Measurements from ENCODE around the gene SACM1L.
"Not testable (repeated sequence)": the region's sequence is repeated elsewhere in the genome, so short reads cannot be mapped to it uniquely, and the experiment has no call there.

SACM1L gene

DNA sequence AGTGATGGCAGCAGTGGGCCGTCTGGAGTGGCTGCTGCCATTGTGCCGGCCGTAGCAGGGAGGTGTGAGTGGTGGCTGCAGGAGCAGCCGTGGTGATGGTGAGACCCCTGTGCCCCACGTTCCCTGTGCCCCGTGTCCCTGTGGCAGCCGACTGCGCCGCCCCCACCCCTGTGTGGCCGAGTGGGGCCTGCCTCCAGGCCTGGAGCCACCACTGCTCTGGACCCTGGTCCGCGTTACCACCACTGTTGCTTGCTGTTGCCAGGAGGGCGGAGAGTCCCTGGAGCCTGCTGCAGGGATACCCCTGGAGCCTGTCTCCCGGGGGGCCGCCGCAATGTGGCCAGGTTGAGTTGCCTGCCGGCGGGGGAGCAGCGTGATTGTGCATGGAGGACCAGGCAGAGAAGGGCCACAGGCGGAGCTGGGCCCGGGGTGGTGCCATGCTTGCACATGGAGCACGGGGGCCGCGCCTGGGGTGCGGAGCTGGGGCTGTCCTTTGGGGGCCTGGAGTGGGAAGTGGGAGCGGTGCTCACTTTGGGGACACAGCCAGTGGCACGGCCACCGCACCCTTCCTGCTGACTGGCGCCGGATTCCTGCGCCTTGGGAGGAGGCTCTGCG lies 57.1 kb downstream of the SACM1L start:
- no peak for DNase-seq

DNA sequence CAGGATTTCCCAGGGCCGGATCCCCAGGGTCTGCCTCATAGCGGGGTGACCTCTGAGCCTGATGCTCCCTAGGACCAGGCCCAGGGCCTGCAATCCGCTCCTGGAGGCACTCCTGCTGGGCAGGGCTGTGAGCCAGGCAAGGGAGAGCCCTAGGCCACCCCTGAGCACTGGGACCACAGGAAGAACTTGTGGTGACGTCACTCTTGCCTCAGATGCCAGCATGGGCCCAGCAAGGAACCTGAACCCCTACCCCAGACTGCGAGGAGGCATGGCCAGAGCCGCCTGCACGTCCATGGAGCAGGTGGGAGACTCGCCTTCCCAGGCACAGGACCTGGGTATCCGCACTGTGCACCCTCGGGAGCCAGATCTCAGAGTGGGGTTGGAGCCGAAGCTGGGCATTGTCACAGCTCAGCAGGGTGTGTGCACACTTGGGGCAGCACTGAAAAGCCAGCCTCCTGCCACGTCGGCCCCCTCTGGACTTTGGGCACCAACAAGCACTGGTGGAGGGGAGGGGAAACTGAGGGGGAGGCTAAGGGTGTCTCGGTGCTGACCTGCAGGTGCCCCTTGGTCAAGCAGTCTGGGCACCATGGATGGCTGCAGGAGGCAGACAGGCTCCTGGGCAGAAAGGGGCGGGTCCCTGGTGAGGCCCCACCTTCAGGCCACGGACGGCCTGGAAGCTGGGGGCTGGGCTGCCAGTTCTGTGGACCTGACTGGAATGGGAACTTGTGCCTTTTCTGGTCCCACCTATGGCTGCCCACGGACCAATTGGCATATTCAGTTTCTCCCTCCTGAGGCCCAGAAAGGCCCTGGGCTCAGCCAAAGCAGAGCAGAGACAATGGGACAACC lies 57.8 kb downstream of the SACM1L start:
- no peak for DNase-seq

DNA sequence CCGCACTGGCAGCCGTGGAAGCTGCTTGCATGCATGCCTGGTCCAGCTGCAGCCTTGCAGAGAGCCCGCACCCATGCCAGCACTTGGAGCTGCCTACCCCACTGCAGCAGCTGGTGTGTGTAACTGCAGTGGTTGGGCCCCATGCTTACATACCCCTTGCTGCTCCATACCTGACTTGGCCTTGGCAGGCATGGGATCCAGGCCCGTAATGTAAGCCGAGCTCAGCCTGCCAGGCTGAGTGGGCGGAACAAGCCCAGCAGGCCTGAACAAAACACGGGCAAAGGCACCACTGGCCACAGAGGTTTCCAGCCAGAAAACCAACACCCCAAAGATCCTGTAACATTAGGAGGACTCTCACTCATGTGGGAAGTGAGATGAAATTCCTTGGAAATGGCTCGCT lies 58.9 kb downstream of the SACM1L start:
- DNase-seq = no peak

DNA sequence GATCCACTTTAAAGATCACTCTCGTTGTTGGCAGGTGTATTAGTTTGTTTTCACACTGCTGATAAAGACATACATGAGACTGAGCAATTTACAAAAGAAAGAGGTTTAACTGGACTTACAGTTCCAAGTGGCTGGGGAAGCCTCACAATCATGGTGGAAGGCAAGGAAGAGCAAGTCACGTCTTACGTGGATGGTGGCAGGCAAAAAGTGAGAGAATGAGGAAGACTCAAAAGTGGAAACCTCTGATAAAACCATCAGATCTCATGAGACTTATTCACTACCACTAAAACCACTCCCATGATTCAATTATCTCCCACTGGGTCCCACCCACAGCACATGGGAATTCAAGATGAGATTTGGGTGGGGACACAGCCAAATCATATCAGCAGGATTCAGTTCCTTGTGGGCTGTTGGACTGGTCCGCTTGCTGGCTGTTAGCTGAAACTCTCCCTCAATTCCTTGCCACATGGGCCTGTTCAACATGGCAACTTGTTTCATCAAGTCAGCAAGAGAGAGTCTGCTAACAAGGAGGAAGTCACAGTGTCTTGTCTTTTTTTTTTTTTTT lies 59.9 kb downstream of the SACM1L start:
- not testable (repeated sequence) for DNase-seq

DNA sequence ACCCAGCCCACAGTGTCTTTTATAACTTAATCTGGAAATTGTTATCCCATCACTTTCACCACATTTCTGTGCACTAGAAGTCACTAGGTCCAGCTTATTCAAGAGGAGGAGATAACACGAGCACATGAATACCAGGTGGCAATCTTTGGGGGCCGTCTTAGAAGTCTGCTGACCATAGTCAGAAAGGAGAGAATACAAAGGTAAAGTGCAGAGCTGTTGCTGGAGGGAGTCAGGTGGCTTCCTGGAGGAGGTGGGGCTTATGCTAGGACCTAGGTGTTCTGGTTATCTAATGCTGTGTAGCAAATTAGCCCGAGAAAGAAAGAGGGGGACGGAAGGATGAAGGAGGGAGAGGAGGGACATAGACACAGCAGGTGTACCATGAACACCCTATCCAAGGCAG lies 60.7 kb downstream of the SACM1L start:
- no peak for DNase-seq

DNA sequence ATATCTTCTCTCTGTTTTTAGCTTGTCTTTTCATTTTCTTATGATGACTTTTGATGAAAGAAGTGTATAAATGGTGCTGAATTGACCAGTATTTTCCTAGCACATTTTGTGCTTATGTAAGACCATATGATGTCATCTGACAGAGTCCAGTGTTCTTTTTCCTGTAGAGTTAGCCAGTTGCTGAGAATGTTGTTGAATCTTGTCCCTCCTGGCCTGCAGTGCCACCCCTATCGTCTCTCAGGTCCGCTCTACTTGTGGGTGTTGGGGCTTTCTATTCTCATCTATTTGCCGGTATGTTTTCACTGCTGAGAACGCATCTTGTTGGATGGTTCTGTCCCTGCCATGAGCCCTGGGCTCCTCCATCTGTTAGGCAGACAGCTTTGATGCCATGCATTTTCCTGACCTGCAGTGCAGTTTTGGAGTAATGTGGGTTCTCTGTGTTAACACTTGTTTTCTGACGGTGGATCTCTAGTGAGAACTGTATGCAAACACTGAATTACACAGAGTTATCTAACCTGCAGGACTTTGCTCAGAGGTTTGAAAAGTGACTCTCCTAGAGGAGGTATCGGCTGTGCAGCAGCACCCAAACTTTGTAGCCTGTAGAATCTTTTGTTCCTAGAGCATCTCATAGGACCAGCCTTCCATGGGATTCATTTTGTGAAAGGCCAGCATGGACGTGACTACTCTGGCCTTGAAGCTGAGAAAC lies 62.5 kb downstream of the SACM1L start:
- no peak for DNase-seq

DNA sequence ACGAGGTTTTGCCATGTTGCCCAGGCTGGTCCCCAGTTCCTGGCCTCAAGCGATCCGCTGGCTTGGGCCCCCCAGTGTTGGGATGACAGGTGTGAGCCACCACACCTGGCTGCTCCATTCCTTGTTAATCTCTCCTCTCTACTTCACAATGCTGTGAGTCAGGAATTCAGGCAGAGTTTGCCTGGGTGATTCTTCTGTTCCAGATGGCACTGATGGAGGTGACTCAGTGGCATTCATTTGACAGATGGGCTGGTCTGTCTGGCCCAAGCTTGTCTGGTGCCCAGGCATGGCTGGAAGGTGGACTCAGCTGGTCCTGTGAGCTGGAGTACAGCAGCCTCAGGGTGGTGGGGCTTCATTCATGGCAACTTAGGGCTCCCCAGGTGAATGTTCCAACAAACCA lies 63.9 kb downstream of the SACM1L start:
- DNase-seq = no peak

DNA sequence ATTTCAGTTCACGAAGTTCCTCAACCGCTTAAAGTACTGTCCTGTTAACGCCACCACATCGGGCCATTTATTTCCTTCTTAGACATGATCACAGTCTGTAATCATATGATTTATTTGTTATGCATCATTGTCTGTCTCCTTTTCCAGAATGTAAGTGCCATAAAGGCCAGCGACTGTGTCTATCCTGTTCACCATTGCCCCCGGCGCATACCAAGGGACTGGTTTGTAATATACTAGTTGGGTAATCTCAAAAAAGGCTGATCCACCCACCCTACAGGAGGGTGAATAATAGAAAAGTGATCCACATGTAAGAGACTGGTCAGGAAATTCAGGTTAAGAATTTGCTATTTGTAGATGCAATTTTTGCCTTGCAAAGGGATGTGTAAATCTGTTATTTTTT lies 65.3 kb downstream of the SACM1L start:
- no peak for DNase-seq

DNA sequence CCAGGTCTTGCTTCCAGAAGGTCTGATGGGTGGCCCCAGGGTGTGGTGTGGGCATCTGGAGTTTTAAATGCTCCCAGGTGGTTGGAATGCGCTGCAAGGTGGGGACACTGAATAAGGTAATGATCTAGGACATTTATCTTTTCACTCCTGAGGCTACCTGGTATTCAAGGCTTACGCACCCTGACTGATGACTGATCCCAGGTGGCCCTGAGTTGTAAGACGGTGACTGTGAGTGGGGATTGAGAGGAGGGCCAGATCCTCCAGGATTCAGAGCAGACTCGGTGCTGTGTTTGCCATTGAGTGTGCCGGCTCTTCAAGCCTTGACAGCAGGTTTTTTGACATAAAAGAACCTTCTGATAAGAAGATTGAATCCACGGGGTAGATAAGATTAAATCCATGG lies 66.9 kb downstream of the SACM1L start:
- no peak for DNase-seq

DNA sequence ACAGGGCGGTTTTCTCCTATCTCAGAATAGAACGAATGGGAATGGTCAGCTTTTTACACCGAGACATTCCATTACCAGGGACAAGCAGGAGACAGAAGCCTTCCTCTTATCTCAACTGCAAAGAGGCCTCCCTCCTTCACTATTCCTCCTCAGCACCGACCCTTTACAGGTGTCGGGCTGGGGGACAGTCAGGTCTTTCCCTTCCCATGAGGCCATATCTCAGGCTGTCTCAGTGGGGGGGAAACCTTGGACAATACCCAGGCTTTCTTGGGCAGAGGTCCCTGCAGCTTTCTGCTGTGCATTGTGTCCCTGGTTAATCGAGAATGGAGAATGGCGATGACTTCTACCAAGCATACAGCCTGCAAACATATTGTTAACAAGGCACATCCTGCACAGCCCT lies 67.9 kb downstream of the SACM1L start:
- DNase-seq = not testable (repeated sequence)

DNA sequence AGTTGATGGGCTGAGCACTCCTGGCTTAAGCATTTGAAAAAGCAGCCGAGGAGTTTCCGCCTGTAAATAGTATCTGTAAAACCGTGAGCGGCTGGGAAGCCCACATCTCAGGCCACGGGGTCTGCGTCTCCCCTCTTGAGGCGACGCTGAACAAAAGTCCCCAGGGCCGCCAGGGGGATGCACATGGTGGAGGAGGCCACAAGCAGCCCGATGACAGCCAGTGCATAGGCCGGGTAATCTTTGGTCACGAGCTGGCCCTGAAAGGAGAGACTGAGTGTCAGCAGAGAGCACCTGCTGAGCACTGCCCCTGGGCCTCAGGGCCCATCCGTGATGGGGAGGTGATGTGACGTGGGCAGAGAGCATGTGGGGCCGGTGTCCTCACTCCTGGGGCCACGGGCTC lies 69.7 kb downstream of the SACM1L start:
- DNase-seq = no peak

DNA sequence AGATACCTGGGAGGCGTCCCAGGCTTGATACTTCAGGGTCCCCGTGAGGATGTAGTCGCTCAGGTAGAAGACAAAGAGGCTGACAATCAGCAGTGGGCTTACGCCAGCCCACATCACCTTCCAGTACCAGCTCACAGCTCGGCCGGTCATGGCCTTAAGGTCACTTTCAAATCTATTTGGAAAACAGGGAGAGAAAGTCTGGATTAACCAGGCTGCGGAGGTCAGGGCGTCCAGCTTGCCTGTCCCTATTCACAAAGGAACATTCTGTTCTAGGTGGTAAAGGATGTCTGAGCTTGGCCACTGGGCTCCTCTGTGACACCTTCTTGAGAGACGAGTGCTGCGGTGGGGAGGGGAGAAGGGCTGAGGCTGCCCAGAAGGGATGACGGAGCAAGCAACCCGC lies 70.7 kb downstream of the SACM1L start:
- DNase-seq = no peak

DNA sequence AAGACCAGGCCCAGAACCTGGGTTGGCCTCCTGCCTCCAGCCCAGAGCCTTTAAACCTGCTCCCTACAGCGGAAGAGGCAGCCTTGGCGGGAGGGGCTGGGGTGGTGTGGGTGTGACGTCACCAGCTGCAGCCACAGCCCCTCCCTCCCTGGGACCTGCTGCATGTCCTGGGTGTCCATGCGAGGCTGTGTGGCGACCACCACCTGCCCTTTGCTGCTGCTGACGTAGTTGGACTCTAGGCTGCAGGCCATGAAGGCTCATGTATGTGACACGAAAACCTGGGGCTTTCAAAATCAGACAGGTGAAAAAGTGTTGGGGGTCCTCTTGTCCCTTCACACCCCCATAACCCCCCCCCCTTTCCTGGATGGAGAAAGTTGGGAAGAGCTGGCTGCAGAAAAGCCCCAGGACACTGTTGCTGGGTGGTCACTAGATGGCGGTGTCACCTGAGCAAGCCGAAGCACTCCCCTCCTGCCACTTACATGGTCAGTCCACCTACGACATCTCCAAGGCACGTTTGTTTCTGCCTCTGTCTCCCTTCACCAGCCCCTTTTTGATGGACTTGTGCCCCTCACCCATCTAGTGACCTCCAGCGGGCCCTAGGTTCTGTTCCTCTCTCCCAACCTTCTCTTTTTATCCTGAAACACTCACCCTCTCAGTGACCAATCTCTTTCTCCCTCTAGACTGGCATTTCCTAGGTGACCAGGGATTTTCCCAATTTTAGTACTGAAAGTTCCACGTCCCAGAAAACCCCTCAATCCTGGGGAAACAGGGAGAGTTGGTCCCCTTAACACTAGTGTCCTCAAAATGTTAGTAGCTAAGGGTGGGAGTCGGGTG lies 71.9 kb downstream of the SACM1L start:
- peak; percentile 18 for DNase-seq

DNA sequence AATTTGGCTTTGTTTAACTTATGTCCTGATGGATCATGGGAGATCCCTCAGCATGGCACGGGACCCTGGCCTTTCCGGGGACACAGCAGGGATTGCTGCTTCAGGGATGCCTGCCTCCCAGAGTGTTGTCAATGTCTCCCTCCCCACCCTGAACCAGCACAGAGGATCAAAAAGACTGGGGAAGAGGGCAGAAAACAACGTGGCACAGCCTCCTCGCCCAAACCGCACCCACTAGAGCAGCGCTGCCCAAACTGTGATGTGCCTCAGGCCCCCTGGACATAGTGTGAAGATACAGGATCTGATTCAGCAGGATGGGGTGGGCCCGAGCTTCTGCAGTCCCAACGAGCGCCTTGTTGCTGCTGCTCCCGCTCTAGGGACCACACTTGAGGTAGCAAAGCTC lies 72.6 kb downstream of the SACM1L start:
- DNase-seq = no peak

DNA sequence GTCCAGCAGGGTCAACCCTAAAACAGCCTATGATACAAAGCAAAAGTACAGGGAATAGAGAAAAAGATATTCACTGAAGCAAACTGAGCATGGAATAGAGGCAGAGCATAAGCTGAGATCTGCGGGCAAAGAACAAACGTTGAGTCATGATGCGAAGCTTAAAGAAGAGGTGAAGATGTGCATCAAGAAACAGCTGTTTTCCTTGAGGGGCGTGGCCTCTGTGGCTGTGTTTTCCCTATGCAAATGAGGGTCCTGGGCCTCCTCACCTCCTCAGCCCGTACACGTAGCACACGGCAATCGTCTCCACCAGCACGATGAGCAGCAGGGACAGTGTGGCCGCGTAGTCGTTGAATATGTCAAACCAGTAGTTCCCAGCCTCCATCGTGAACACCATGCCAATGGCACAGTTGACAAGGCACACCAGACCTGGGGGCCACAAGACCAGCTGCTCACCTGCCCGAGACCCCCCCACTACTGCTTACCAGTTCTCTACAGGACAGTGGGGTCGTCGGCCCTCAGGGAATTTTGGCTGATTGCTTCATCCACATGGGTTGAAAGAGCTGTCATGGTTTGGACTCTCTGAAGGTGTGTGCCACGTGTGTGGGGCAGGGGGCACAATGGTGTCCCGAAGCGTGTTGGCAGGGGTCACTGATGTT lies 73.6 kb downstream of the SACM1L start:
- no peak for DNase-seq

DNA sequence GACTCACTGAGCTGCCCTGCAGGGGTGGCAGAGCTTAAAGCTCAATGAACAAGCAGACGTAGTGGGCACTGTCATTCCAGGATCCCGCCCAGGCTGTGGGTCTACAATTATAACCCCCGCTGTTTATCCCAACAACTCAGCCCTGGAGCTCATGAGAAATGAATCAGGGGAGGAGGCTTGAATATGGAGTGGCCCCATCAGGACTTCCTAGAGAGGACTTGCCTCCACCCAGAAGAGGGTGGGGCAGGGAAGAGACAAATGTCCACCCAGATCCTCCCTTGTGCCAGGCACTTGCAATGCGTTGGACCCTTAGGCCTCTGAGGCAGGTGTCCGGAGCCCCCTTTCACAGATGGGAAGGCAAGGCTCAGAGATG lies 74.1 kb downstream of the SACM1L start:
- no peak for DNase-seq

DNA sequence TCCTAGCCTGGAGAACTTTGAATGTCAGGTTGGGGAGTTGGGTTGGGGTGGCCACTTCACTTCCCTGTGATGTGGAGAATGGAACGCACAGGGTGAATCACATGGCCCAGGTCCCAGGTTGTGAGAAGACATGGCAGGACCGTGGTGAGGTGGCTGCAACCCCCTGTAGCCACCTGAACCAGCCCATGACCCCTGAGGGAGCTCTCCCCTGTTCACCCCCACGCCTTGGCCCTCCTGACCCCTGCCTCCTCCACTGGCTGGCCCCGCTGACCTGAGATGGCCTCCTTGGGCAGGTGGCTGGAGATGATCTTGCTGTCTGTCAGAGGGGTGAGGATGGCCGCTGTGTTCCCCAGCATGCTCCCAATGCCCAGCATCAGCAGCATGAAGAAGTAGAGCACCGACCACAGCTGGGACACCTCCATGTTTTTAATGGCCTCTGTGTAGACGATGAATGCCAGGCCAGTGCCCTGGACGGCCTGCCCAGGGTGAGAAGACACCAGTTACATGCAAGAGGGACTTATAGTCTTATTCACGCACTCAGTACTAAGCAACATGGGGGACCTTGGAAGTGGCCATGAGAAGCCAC lies 76.2 kb downstream of the SACM1L start:
- no peak for DNase-seq

DNA sequence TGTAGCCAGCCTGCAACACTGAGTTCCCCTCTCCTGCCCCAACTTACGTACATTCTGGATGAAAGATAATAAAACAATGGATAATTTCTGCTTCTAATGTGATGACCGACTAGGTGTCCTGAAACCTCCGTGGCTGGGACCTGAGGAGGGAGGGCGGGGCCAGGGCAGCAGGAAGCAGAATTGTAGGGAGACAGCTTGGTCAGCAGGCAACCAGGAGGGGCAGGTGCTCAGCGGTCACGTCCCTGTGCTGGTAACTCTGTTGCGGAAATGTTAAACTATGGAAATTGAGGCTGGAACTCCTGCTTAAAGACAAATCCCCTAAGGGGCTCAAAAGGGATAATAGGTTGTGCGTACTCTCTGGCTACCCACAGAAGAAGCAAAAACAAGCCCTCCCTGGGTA lies 76.8 kb downstream of the SACM1L start:
- no peak for DNase-seq

DNA sequence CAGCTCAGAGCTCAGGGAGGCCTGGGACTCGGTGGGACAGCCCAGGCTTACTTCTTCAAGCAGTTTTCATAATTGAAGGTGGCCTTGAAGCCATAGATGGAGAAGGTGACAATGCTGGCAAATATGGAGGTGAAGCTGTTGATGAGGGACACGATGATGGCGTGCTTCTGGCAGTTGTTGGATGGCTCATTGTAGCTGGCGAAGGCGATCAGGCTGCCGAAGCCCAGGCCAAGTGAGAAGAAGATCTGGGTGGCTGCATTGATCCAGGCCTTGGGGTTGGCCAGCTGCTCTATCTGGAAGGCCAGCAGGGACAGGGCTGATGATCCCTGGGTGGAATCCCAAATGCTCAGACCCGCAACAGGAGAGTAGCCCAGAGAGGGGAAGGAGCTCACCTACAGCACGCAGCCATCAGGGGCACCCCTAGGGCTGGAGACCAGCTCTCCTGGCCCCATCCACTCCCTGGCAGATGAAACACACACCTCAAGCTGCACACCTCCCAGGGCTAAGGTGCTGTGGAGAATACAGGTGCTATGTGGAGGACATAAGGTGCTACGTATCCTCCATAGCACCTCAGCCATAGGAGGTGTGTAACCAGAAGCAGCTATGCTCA lies 82.1 kb downstream of the SACM1L start:
- no peak for DNase-seq

DNA sequence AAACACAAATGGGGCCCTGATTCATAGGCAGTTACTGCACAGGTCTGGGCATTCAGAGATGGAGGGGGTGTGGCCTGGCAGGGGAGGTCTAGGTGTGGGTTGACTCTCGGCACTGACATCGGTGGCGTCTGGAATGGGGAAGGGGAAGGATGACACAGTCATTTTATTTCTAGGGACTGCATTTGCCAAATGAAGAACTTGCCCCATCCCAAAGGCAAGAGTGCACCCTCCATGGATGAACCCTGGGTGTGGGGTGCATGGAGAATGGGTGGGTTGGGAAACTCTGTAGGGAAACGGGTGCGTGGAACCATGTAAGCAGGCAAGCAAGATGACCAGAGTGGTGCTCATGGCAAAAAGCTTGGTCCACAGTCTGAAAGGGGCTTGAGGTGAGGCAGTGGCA lies 82.6 kb downstream of the SACM1L start:
- no peak for DNase-seq

DNA sequence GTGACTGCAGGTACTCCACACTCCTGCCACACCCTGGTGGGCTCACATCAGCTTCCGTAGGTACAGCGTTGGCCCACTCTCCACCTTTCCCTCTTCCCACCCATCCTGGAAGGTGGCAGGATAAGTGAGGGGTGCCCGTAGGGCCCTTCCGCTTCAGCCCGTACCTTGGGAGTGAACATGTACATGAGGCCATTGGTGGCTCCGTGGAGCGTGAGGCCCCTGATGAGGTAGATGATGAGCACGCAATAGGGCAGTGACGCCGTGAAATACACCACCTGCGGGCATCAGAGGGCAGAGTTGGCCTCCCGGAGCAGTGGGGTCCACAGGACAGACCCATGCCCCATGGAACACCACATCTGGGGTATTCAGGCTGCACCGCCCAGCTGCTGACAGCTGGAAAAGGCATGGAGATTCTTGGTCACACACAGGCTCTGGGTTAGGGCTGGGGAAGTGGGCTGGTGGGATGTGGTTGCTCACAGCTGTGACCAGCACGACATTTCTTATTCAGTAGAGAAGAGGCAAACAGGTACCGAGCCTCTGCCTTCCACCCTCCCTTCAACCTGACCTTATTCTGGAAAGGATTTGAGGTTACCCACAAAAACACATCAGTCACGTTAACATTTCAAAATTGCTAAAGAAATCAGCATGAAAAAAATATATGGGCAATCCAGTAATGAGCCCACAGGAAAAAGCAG lies 83.3 kb downstream of the SACM1L start:
- no peak for DNase-seq
